ENCODE data around the gene SDR9C7.

GRCh38 chr12:56928262-56928661 is 5.9 kb downstream of the SDR9C7 start:
- TF ChIP-seq POLR2AphosphoS5 (IDR thresholded peaks at IDR 0.05) (no peak), POLR2A (IDR thresholded peaks at IDR 0.05) (no peak)
